Liver (tissue), 9 donors: ENCODE data around the gene COX4I1. TPM values are rescaled to one million over a fixed set of nuclear protein-coding genes. Genes with fewer than 3 reads are reported as not detected.

Source experiments
- DNase-seq: peaks from one replicate; pipeline ENCODE4 v3.0.0-alpha.2; 2017; ENCODE audit warnings: low spot score
- H3K27ac ChIP-seq, 2 donors: one replicate each; pipeline ENCODE4 v1.7.0; 2013; ENCODE audit warnings: inconsistent platforms in 2 of 2, low read length in 2 of 2, control low read depth in 1 of 2, low read depth in 1 of 2, mild to moderate bottlenecking in 1 of 2
- H3K27me3 ChIP-seq, 4 donors: one replicate each; pipeline versions ENCODE4 v1.6.1 to v1.7.0; 2013; ENCODE audit warnings: low read length in 3 of 4, inconsistent platforms in 1 of 4, mild to moderate bottlenecking in 1 of 4, moderate library complexity in 1 of 4; ENCODE audit not compliant: control insufficient read depth in 4 of 4, insufficient read depth in 4 of 4
- H3K36me3 ChIP-seq, 4 donors: one replicate each; pipeline versions ENCODE4 v1.6.1 to v1.7.0; 2013; ENCODE audit warnings: low read length in 3 of 4, mild to moderate bottlenecking in 3 of 4, low read depth in 1 of 4, moderate library complexity in 1 of 4; ENCODE audit not compliant: control insufficient read depth in 4 of 4, insufficient read depth in 3 of 4
- H3K4me1 ChIP-seq, 4 donors: one replicate each; pipeline versions ENCODE4 v1.6.1 to v1.7.0; 2013; ENCODE audit warnings: low read length in 3 of 4, mild to moderate bottlenecking in 3 of 4, moderate library complexity in 1 of 4; ENCODE audit not compliant: control insufficient read depth in 4 of 4, insufficient read depth in 4 of 4
- H3K4me3 ChIP-seq, 3 donors: one replicate each; pipeline versions ENCODE4 v1.6.1 to v1.7.0; 2013; ENCODE audit warnings: low read length in 3 of 3, control low read depth in 1 of 3, low read depth in 1 of 3, mild to moderate bottlenecking in 1 of 3
- H3K9ac ChIP-seq, 2 donors: one replicate each; pipeline ENCODE4 v1.7.0; 2013; ENCODE audit warnings: low read length in 2 of 2, mild to moderate bottlenecking in 2 of 2, moderate library complexity in 2 of 2, control low read depth in 1 of 2, low read depth in 1 of 2
- H3K9me3 ChIP-seq, 4 donors: one replicate each; pipeline versions ENCODE4 v1.6.1 to v1.7.0; 2013; ENCODE audit warnings: low read length in 3 of 4; ENCODE audit not compliant: control insufficient read depth in 4 of 4
- FOXA1 ChIP-seq: IDR thresholded peaks from 2 replicates; pipeline ENCODE4 v1.6.1; 2016; ENCODE audit warnings: antibody characterized with exemption
- FOXA2 ChIP-seq: IDR thresholded peaks from 2 replicates; pipeline ENCODE4 v1.6.1; 2016; ENCODE audit warnings: antibody characterized with exemption
- GABPA ChIP-seq, 2 donors: IDR thresholded peaks in 1 of 2; conservative IDR thresholded peaks in 1 of 2; 2 replicates each; pipeline ENCODE4 v1.6.1; 2016; ENCODE audit warnings: antibody characterized with exemption in 2 of 2, mild to moderate bottlenecking in 1 of 2, moderate library complexity in 1 of 2
- HNF4A ChIP-seq, 2 donors: conservative IDR thresholded peaks; 2 replicates each; pipeline ENCODE4 v1.6.1; 2016; ENCODE audit warnings: antibody characterized with exemption in 2 of 2, mild to moderate bottlenecking in 2 of 2
- HNF4G ChIP-seq: IDR thresholded peaks from 2 replicates; pipeline ENCODE4 v1.6.1; 2016; ENCODE audit warnings: antibody characterized with exemption
- JUND ChIP-seq, 2 donors: IDR thresholded peaks; 2 replicates each; pipeline ENCODE4 v1.6.1; 2016; ENCODE audit warnings: antibody characterized with exemption in 2 of 2
- NR2F2 ChIP-seq: IDR thresholded peaks from 2 replicates; pipeline ENCODE4 v1.6.1; 2016; ENCODE audit warnings: antibody characterized with exemption
- RAD21 ChIP-seq, 2 donors: IDR thresholded peaks; 2 replicates each; pipeline ENCODE4 v1.6.1; 2016; ENCODE audit warnings: antibody characterized with exemption in 2 of 2, mild to moderate bottlenecking in 2 of 2
- RXRA ChIP-seq, 2 donors: IDR thresholded peaks; 2 replicates each; pipeline ENCODE4 v1.6.1; 2017 to 2018; ENCODE audit warnings: antibody characterized with exemption in 2 of 2, mild to moderate bottlenecking in 1 of 2
- SP1 ChIP-seq: IDR thresholded peaks from 2 replicates; pipeline ENCODE4 v1.6.1; 2018; ENCODE audit warnings: antibody characterized with exemption, mild to moderate bottlenecking
- TAF1 ChIP-seq: conservative IDR thresholded peaks from 2 replicates; pipeline ENCODE4 v1.6.1; 2016; ENCODE audit warnings: antibody characterized with exemption, mild to moderate bottlenecking
- YY1 ChIP-seq: IDR thresholded peaks from 2 replicates; pipeline ENCODE4 v1.6.1; 2016; ENCODE audit warnings: antibody characterized with exemption, mild to moderate bottlenecking
- WGBS: extraction: QIAGEN DNeasy Blood & Tissue Kit; methylation state at CpG from one replicate; pipeline ENCODE4 v1.1.7; 2013; 5-methylcytosine and 5-hydroxymethylcytosine counted together
- polyA plus RNA-seq, 2 donors: library from polyadenylated mRNA; stranded (reverse) in 1 of 2; unstranded in 1 of 2; fragments of 200-250 nt in 1 of 2; fragments of >200 nt in 1 of 2; fragmentation: Nextera tagmentation in 1 of 2; extraction: Ambion mirVana in 1 of 2; gene quantifications; one replicate each; pipeline versions ENCODE4 v1.2.1 to v1.2.3, GENCODE V29; 2013 to 2015
- total RNA-seq, 2 donors: library from RNA; depleted of rRNA; stranded (reverse); fragments of >200 nt; gene quantifications; one replicate each; pipeline ENCODE4 v1.2.3, GENCODE V29; 2014
- TF ChIP-seq, protein P1 (sequence below): IDR thresholded peaks from 2 replicates; pipeline ENCODE4 v1.6.1; 2016; ENCODE audit warnings: antibody characterized with exemption
- TF ChIP-seq, protein P2 (sequence below): IDR thresholded peaks from 2 replicates; pipeline ENCODE4 v1.6.1; 2016; ENCODE audit warnings: antibody characterized with exemption
- TF ChIP-seq, protein P3 (sequence below): IDR thresholded peaks from 2 replicates; pipeline ENCODE4 v1.6.1; 2016; ENCODE audit warnings: antibody characterized with exemption, mild to moderate bottlenecking
- TF ChIP-seq, protein P4 (sequence below): fragments of 150-350 bp; IDR thresholded peaks from 2 replicates; pipeline ENCODE4 v1.5.1; 2017; ENCODE audit warnings: improper control_type of control experiment, low read depth, low read length; ENCODE audit not compliant: missing input control
- TF ChIP-seq, protein P5 (sequence below): IDR thresholded peaks from 2 replicates; pipeline ENCODE4 v1.6.1; 2016; ENCODE audit warnings: antibody characterized with exemption
- donor health status: healthy.
- donor health status: healthy.
- donor health status: healthy.
- donor health status: healthy.
- donor health status: healthy.

COX4I1 gene
- total and polyA plus RNA-seq, 4 donors = 186 to 576 (median 331) TPM

DNA sequence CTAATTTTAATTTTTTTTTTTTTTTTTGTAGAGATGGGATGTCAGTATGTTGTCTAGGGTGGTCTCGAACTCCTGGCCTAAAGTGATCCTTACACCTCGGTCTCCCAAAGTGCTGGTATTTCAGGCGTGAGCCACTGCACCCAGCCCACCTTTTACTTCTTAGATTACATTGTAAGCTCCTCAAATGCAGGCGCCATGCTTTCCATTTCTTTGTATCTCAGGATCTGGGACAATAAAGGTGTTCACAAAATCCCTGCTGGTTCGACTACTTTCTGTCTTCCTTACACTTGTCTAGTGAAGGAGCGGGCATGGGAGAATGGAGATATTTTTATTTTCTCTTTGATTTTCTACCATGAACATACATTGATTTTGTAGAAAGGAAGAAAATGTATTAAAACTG, 25.4 kb upstream of the COX4I1 start (continued):
- TF ChIP-seq, protein P1, sequence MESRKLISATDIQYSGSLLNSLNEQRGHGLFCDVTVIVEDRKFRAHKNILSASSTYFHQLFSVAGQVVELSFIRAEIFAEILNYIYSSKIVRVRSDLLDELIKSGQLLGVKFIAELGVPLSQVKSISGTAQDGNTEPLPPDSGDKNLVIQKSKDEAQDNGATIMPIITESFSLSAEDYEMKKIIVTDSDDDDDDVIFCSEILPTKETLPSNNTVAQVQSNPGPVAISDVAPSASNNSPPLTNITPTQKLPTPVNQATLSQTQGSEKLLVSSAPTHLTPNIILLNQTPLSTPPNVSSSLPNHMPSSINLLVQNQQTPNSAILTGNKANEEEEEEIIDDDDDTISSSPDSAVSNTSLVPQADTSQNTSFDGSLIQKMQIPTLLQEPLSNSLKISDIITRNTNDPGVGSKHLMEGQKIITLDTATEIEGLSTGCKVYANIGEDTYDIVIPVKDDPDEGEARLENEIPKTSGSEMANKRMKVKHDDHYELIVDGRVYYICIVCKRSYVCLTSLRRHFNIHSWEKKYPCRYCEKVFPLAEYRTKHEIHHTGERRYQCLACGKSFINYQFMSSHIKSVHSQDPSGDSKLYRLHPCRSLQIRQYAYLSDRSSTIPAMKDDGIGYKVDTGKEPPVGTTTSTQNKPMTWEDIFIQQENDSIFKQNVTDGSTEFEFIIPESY = no peak
- TF ChIP-seq, protein P2, sequence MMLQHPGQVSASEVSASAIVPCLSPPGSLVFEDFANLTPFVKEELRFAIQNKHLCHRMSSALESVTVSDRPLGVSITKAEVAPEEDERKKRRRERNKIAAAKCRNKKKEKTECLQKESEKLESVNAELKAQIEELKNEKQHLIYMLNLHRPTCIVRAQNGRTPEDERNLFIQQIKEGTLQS = no peak
- no peak for TF ChIP-seq HNF4A (conservative IDR thresholded peaks at IDR 0.05)
- no peak for TF ChIP-seq TAF1
- TF ChIP-seq GABPA (IDR thresholded peaks at IDR 0.05 in 1 of 2, conservative IDR thresholded peaks at IDR 0.05 in 1 of 2) = no peak

DNA sequence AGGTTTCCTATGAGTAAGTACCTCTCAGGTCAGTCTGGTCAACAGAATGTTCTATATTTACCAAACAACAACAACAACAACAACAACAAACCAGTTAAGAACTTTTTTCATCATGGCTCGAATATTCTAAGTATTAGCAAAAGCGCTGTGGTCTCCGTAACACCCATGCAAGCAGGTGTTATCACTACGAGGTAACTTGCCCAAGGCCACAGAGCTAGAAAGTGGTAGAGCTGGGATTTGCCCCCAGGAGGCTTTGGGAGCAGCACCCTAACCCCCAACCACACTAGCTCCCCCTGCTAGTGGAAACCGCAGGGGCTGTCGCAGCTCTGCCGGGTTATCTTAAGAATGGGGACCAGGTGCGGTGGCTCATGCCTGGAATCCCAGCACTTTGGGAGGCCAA, 24.7 kb upstream of the COX4I1 start:
- H3K36me3 ChIP-seq = peaks cover 6 to 24% (median 17%) of the 10 kb centered on the region in 4 donors
- no peaks in the 10 kb centered on the region for H3K9me3 ChIP-seq
- no peak for TF ChIP-seq NR2F2
- no peak for TF ChIP-seq FOXA2
- TF ChIP-seq, protein P3, sequence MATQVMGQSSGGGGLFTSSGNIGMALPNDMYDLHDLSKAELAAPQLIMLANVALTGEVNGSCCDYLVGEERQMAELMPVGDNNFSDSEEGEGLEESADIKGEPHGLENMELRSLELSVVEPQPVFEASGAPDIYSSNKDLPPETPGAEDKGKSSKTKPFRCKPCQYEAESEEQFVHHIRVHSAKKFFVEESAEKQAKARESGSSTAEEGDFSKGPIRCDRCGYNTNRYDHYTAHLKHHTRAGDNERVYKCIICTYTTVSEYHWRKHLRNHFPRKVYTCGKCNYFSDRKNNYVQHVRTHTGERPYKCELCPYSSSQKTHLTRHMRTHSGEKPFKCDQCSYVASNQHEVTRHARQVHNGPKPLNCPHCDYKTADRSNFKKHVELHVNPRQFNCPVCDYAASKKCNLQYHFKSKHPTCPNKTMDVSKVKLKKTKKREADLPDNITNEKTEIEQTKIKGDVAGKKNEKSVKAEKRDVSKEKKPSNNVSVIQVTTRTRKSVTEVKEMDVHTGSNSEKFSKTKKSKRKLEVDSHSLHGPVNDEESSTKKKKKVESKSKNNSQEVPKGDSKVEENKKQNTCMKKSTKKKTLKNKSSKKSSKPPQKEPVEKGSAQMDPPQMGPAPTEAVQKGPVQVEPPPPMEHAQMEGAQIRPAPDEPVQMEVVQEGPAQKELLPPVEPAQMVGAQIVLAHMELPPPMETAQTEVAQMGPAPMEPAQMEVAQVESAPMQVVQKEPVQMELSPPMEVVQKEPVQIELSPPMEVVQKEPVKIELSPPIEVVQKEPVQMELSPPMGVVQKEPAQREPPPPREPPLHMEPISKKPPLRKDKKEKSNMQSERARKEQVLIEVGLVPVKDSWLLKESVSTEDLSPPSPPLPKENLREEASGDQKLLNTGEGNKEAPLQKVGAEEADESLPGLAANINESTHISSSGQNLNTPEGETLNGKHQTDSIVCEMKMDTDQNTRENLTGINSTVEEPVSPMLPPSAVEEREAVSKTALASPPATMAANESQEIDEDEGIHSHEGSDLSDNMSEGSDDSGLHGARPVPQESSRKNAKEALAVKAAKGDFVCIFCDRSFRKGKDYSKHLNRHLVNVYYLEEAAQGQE = no peak
- TF ChIP-seq SP1 = no peak
- no peak for TF ChIP-seq RXRA (IDR thresholded peaks at IDR 0.05)
- no peak for TF ChIP-seq RAD21 (IDR thresholded peaks at IDR 0.05)
- TF ChIP-seq JUND (IDR thresholded peaks at IDR 0.05) = no peak
- no peak for TF ChIP-seq GABPA (IDR thresholded peaks at IDR 0.05 in 1 of 2, conservative IDR thresholded peaks at IDR 0.05 in 1 of 2)
- no peak for TF ChIP-seq FOXA1
- no peak for TF ChIP-seq YY1
- TF ChIP-seq, protein P4, sequence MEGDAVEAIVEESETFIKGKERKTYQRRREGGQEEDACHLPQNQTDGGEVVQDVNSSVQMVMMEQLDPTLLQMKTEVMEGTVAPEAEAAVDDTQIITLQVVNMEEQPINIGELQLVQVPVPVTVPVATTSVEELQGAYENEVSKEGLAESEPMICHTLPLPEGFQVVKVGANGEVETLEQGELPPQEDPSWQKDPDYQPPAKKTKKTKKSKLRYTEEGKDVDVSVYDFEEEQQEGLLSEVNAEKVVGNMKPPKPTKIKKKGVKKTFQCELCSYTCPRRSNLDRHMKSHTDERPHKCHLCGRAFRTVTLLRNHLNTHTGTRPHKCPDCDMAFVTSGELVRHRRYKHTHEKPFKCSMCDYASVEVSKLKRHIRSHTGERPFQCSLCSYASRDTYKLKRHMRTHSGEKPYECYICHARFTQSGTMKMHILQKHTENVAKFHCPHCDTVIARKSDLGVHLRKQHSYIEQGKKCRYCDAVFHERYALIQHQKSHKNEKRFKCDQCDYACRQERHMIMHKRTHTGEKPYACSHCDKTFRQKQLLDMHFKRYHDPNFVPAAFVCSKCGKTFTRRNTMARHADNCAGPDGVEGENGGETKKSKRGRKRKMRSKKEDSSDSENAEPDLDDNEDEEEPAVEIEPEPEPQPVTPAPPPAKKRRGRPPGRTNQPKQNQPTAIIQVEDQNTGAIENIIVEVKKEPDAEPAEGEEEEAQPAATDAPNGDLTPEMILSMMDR = no peak
- TF ChIP-seq, protein P5, sequence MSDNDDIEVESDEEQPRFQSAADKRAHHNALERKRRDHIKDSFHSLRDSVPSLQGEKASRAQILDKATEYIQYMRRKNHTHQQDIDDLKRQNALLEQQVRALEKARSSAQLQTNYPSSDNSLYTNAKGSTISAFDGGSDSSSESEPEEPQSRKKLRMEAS = no peak
- no peak for TF ChIP-seq HNF4G
- H3K27me3 ChIP-seq = no peaks in the 10 kb centered on the region
- H3K4me1 ChIP-seq = no peaks in the 10 kb centered on the region
- H3K27ac ChIP-seq = no peak overlapping the region
- H3K9ac ChIP-seq = no peak overlapping the region
- 97% methylated on average over 8 of the region's 8 CpGs for WGBS
- no peak for DNase-seq
- H3K4me3 ChIP-seq = no peak overlapping the region
